CD4-positive, alpha-beta T cell treated with Interleukin-6 for 4 hours (primary cell): Measurements from ENCODE around the gene ARHGAP6.
A peak's percentile ranks its signal among the peaks of the same experiment; 100 is the strongest.
"Not testable (repeated sequence)": the region's sequence is repeated elsewhere in the genome, so short reads cannot be mapped to it uniquely, and the experiment has no call there.

Source experiments
- DNase-seq: peaks from one replicate; pipeline ENCODE4 v3.0.0-alpha.2; 2020; ENCODE audit warnings: mixed read lengths

ARHGAP6 gene

GRCh38 chrX:11131146-11131545, 534.6 kb downstream of the ARHGAP6 start:
- DNase-seq = no peak

DNA sequence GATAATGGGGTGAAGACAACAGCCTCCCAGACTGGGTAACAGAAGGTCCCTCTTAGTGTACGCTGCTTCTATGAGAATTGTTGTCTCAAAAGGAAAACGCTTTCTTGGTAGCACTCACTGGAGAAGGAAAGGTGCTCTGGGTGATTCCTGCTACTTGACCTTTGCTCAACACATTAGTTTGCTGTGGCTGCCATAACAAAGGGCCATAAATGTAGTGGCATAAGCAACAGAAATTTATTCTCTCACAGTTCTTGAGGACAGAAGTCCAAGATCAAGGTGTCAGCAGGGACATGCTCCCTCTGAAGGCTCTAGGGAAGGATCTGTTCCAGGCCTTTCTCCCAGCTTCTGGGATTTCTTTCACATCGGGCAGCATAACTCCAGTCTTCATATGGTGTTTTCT, 535.6 kb downstream of the ARHGAP6 start:
- DNase-seq = no peak

GRCh38 chrX:11129534-11130105, 536.1 kb downstream of the ARHGAP6 start:
- no peak for DNase-seq

DNA sequence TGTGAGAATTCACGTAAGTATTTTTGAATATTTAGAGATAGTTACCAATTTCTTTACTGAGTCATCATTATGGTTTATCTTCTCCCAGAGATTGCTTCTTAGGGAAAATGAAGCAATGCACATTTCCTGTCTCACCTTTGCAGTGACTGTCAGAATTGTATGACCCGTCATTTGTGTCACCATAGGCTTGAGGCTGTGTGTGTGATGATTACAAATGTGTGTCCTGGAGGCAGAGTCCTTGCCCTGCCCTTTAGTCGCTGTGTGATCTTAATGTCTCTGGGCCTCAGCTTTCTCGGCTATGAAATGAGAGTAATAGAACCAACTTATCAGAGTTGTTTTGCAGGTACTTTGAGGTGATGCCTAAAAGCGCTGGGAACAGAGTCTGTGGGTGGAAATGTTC, 540.7 kb downstream of the ARHGAP6 start:
- DNase-seq = no peak

GRCh38 chrX:11124112-11124511, 541.6 kb downstream of the ARHGAP6 start:
- DNase-seq = no peak

- not testable (repeated sequence) for DNase-seq
These were observed 542.6 kb downstream of the ARHGAP6 start for GRCh38 chrX:11123087-11123486.

DNA sequence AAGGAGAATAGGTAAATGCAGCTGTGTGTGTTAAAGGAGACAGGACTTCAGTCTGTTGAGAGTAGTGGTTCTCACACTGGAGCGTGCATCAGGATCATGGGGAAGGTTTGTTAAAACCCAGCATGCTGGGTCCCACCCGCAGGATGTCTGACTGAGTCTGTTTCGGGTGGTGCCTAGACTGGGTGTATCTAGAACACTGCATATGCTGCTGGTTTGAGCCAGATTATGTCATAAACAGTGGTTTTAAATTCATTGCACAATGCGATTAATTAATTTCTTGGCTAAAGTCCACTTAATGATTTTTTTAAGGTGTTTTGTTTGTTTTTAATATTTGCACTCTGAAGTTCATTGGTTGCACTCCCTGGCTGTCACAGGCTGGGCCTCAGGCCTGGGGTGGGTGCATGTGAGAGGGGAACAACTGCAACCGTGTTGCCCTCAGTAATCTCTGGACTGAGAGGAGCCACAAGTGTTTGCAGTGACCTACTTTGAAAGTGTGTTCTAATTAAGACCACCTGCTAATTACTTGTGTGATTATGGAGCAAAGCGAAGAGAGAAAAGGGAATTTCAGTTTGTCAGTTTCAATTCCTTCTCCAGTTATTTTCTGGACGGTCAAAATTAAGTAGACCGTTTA, 546.3 kb downstream of the ARHGAP6 start:
- no peak for DNase-seq

- no peak for DNase-seq
These were observed 548.0 kb downstream of the ARHGAP6 start for GRCh38 chrX:11117745-11118144.

DNA sequence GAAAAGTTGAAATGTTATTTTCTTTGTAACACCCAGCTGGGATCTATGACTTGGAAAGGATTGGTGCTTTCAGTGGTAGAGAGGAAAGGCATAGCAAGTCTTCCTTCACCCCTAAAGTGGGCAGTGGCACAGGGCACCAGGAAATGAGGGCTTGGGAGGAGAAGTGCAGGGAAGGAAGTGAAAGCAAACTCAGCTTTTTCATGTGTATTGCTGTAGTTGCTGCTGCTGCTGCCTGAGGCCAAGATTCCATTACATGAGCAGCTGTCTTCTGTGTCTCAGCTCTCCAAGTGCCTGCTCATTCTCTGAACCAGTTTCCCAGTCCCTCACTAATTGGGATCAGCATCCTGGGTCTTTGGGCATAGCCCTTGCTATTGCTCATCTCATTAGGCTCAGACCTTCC, 552.0 kb downstream of the ARHGAP6 start:
- no peak for DNase-seq

- no peak for DNase-seq
These were observed 553.8 kb downstream of the ARHGAP6 start for GRCh38 chrX:11111947-11112346.

- peak; percentile 85 for DNase-seq
These were observed 554.5 kb downstream of the ARHGAP6 start, which contains the start of gene HCCS for GRCh38 chrX:11111037-11111851. Gene HCCS (plus strand): TSS chrX:11111332. CDS start chrX:11112061, 729 bp downstream.

DNA sequence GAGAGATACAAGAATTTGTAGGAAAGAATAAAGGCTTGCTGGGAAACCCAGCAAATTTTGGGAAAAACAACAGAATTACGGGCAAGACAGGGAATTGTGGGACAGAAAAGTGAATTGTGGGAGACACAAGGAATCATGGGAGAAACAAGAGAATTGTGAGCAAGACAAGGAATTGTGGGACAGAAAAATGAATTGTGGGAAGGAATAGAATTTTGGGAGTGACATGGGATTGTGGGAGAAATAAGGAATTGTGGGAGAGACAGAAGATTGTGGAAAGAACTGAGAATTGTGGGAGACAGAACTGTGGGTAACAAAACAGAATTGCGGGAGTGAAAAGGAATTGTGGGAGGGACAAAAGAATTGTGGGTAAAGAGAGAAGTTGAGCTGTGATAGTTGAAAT, 555.8 kb downstream of the ARHGAP6 start:
- DNase-seq = no peak

DNA sequence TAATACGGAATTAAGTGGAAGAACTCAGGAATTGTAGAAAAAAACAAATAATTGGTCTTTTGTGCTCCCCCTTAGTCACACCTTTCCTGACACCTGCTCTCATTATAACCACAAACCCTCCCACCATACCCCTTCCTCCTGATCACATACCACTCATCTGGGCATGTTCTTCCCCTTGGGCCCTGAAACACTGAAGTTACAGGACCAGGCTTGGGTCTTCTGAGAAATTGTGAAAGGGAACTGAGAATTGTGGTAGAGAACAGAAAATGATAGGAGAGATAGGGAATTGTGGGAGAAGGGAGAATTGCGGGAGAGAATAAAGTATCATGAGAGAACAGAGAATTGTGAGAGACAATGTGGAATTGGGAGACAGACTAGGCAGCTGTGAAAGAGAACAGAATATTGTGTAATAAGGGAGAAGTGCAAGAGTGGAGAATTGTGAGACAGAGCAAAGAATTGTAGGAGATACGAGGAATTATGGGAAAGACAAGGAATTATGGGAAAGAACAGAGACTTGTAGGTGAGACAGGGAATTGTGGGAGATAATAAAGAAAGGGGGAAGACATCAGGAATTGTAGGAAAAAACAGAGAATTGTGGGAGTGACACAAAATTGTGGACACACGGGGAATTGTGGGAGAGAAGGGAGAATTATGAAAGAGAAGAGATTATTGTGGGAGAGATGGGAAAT, 557.3 kb downstream of the ARHGAP6 start:
- no peak for DNase-seq

DNA sequence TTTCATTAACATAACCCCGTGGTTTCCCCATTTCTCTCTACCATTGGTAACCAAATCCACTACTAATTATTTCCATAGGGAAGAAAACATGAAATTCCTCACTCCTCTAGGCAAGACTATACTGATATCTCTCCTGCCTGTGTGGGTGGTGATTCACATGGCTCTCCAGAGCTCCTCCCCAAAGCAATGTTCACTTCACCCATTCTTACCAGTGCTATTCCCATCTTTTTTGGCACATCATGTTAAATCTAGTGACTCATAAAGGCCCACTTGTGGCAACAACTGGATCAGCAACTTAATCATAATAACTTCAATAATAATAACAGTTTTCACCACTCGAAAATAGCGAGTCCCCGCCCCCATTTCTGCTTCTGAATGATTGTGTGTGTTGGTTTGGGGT, 560.6 kb downstream of the ARHGAP6 start:
- no peak for DNase-seq

DNA sequence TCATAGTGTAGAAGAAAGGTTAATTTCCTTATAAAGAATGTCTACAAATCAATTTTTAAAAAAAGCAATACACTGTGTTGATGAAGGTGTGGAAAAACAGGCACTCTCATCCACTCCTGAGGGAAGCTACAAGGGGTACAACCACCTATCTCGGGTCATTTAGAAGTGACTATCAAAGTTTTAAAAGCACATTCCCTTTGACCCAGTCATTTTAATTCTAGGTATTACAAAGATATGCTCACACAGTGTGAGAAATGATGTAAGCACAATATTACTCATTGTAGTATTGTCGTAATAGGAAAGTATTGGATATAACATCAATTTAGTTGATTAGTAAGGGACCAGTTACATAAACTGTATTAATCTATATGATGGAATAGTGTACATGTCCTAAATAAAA, 562.0 kb downstream of the ARHGAP6 start:
- DNase-seq = no peak

DNA sequence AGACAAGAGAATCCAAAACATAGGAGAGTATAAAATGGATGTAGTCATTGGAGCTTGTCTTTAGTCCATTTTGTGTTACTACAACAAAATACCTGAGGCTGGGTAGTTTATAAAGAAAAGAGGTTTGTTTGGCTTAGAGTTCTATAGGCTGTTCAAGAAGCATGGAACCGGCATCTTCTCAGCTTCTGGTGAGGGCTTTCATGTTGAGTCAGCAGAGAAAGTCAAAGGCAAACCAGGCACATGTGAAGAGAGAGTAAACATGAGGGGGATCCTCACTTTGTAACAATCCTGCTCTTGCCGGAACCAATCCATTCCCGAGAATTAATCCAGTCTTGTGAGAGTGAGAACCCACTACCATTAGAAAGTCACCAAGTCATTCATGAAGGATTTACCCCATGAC, 562.7 kb downstream of the ARHGAP6 start:
- DNase-seq = no peak

DNA sequence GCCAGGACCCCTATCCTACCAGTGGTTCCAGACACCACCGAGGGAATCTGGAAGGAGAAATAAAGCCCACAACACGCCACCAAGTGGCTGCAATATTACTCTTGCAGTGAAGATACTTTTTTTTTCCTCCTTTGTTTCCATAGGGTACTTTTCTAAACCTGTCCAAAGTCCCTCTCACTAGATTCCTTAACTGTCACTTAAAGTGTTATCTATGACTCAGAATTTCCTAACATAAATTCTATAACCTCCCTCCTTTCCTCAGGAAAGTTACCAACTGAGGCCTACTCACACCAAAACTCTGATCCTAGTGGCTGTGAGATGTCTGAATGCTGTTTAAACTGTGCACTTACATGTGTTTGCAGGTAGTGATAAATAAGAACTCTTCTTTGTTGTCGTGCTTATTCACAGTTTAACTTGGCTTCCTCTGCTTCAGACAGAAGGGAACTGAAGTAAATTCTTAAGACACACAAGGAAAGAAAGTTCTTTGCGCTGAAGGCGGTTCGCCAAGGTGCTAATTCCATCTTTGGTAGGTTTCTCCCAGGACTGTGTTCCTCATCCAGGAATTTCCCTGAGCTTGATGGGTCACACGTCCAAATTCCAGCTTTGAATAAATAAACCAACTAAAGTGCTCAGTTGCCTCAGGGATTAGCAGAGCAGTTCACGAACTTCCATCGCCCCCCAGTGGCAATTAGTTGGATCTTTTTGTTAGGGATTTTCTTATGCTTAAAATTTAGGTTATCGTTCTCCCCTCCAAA, 565.3 kb downstream of the ARHGAP6 start:
- DNase-seq = no peak

DNA sequence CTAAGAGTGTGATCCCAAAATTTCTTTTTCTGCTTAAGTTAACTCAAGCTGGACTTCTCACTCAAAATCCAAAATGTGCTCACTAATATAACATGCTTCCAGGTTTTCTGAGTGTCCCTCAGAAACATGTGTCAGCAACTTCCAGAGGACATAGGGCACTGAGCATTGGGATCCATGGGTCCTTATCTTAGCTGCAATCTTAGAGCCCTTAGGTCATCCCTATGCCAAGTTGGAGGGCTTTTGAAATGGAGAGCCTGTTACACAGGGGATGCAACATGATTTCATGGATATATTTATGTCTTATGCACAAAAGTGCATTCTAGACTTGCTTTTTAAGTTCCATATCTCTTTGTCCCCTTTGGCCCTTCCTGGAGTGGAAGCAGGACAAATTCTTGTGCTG, 566.3 kb downstream of the ARHGAP6 start:
- DNase-seq = no peak

GRCh38 chrX:11097933-11098332, 567.8 kb downstream of the ARHGAP6 start:
- DNase-seq = no peak

DNA sequence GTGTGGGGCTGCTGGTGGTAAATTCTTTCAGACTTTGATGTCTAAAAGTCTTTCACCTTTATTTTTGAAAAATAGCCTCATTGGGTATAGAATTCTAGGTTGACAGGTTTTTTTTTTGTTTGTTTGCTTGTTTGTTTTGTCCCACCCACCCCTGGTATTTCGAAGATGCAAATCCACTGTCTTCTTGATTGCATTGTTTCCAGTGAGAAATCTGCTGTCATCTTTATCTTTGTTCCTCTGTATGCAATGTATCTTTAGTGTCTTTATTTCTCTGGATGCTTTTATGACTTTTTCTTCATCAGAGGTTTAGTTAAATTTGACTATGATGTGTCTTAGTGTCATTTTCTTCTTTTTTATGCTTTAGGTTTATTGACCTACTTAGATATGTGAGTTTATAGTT, 575.9 kb downstream of the ARHGAP6 start:
- no peak for DNase-seq
